NOMO-1 treated with dmso at 0.1 percent for 144 hours (cell line): ENCODE results near the gene MCTP2.

Experiments
- DNase-seq: peaks from one replicate; lab custom pipeline; 2025; ENCODE audit not compliant: unreplicated experiment; lab: John Stamatoyannopoulos, UW

Gene MCTP2

DNA sequence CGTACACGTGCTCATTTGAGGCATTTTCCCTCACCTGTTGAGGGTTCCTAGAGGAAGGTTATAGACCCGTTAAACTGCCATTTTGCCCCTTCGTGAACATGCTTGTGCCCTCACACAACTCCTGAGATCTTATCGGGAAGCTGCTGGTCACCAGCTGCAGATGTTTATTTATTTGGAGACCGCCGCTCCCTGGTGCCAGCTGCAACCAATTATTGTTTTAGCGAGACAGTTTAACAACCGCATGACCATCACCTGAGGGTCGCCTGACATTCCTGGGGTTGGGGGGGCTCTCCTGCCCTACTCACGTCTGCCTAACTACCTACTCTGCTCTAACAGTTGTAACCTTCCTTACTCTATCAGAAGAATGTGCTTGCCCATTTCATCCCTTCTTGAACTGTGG, 292.5 kb downstream of the MCTP2 start:
- DNase-seq, result no peak

DNA sequence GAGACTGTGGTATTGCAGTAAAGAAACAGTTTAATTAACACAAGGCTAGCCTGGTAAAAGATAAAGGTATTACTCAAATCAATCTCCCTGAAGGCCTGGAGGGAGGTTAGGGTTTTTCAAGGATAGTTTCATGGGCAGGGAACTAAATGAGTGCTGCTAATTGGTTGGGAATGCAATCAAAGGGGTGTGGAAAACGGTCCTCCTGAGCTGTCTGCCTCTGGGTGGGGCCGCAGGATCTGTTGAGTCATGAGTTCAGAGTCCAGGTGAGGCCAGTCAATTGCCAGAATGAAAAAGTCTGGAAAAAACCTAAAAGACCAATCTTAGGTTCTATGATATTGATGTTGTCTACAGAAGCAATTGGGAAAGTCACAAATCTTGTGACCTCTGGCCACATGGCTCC, 293.2 kb downstream of the MCTP2 start:
- no peak for DNase-seq

DNA sequence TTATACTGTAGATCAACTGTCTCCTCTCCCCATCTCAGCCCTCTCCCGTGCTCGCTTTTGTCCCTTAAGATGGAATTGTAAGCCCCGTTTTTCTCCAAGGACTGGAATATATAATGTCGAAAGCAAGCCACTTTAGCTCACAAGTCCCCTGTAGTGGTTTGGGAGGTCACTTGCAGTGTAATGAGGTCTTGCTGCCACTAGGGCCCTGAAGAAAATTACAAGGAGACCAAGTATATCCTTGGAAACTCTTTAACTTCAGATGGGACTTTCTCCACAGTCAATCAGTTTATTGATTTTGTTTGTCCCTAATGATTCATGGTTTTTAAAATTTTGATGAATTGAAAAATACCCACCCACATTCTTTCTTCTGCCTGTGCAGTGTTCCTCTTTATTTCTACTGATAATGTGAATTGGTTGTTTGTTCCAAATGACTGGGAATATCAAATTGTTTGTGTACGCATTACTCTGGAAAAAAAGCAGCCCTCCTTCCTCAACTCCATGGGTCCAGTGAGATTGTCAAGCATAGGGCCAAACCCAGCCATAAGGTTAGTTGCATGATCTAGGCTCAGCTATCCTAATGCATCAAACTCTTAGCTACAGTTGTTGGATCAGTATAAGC, 294.8 kb downstream of the MCTP2 start:
- DNase-seq, result no peak

DNA sequence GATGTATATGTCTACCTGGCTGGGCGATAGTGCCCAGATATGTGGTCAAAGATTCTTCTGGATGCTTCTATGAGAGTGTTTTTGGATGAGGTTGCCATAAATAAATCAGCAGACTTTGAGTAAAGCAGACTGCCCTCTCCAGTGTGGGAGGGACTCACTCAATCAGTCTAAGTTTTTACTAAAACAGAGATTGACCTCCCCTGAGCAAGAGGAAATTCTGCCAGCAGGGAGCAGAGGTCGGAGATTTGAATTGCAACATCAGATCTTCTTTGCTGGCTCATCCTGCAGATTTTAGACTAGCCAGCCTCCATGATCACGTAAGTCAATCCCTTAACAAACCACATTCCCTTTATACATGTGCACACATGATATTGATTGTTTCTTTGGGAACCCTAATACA, 300.9 kb downstream of the MCTP2 start:
- DNase-seq, result no peak
